CD14-positive monocyte (primary cell): Measurements from ENCODE around the gene SLC25A25. TPM values are rescaled to one million over a fixed set of nuclear protein-coding genes. Genes with fewer than 3 reads are reported as not detected.

Source experiments
- DNase-seq, 3 donors: peaks; one replicate each; pipeline ENCODE4 v3.0.0-alpha.2; 2011 to 2022
- H2AFZ ChIP-seq: 2 replicates; pipeline ENCODE4 v1.6.0; 2012; ENCODE audit warnings: mild to moderate bottlenecking, low read depth, low read length, inconsistent platforms; ENCODE audit not compliant: insufficient read depth, poor library complexity, severe bottlenecking
- H3K27ac ChIP-seq, 2 donors: 1 replicate in 1 of 2; 2 replicates in 1 of 2; pipeline ENCODE4 v1.5.1; 2012 to 2013; ENCODE audit warnings: low read length in 2 of 2, control low read depth in 1 of 2, inconsistent platforms in 1 of 2, low read depth in 1 of 2, mild to moderate bottlenecking in 1 of 2
- H3K27me3 ChIP-seq, 2 donors: one replicate each; pipeline versions ENCODE4 v1.6.0 to v1.6.1; 2011 to 2013; ENCODE audit warnings: low read length in 2 of 2; ENCODE audit not compliant: control insufficient read depth in 2 of 2, insufficient read depth in 2 of 2
- H3K36me3 ChIP-seq, 2 donors: replicated peaks in 1 of 2; 1 replicate in 1 of 2; 2 replicates in 1 of 2; pipeline versions ENCODE4 v1.5.1 to v1.6.1; 2012 to 2013; ENCODE audit warnings: low read length in 2 of 2, control low read depth in 1 of 2, inconsistent platforms in 1 of 2, mild to moderate bottlenecking in 1 of 2; ENCODE audit not compliant: insufficient read depth in 2 of 2, control insufficient read depth in 1 of 2
- H3K4me1 ChIP-seq, 2 donors: 1 replicate in 1 of 2; 2 replicates in 1 of 2; pipeline versions ENCODE4 v1.5.1 to v1.6.1; 2012 to 2013; ENCODE audit warnings: low read length in 2 of 2, control low read depth in 1 of 2, inconsistent platforms in 1 of 2, mild to moderate bottlenecking in 1 of 2, moderate library complexity in 1 of 2; ENCODE audit not compliant: insufficient read depth in 2 of 2, control insufficient read depth in 1 of 2
- H3K4me2 ChIP-seq: replicated peaks from 2 replicates; pipeline ENCODE3; 2012; ENCODE audit warnings: low read length, moderate library complexity, mild to moderate bottlenecking; ENCODE audit not compliant: poor library complexity, severe bottlenecking; ENCODE audit errors: extremely low read depth
- H3K4me3 ChIP-seq, 3 experiments: fragments of 200-600 bp in 1 of 3; sonication (generic) in 1 of 3; replicated peaks in 1 of 3; 1 replicate in 2 of 3; 2 replicates in 1 of 3; pipeline ENCODE4 v1.5.1; 2011 to 2013; ENCODE audit warnings: low read length in 3 of 3, mild to moderate bottlenecking in 3 of 3, control low read depth in 2 of 3, low read depth in 2 of 3, inconsistent platforms in 1 of 3, moderate library complexity in 1 of 3
- H3K79me2 ChIP-seq: 2 replicates; pipeline ENCODE4 v1.6.0; 2012; ENCODE audit warnings: mild to moderate bottlenecking, control low read depth, inconsistent platforms, low read length, moderate library complexity; ENCODE audit not compliant: insufficient read depth
- H3K9ac ChIP-seq: 2 replicates; pipeline ENCODE4 v1.6.0; 2017; ENCODE audit warnings: low read length, mild to moderate bottlenecking; ENCODE audit not compliant: insufficient read depth, poor library complexity, severe bottlenecking
- H3K9me3 ChIP-seq, 2 donors: replicated peaks in 1 of 2; 1 replicate in 1 of 2; 2 replicates in 1 of 2; pipeline versions ENCODE4 v1.5.1 to v1.6.1; 2012 to 2013; ENCODE audit warnings: low read length in 2 of 2, control low read depth in 1 of 2; ENCODE audit not compliant: control insufficient read depth in 1 of 2, insufficient read depth in 1 of 2
- H4K20me1 ChIP-seq: 2 replicates; pipeline ENCODE4 v1.6.0; 2012; ENCODE audit warnings: mild to moderate bottlenecking, low read length, control low read depth, moderate library complexity; ENCODE audit not compliant: insufficient read depth
- H3K27ac Mint-ChIP-seq, 7 donors: one replicate each; pipeline ENCODE4 v1.8.0; 2020; ENCODE audit warnings: mild to moderate bottlenecking in 7 of 7, mixed read lengths in 7 of 7, moderate library complexity in 6 of 7, inconsistent platforms in 2 of 7
- H3K27me3 Mint-ChIP-seq, 3 donors: one replicate each; pipeline ENCODE4 v1.8.0; 2021 to 2022; ENCODE audit warnings: low read depth in 3 of 3, mild to moderate bottlenecking in 3 of 3, mixed read lengths in 3 of 3, moderate library complexity in 3 of 3, inconsistent platforms in 1 of 3
- H3K36me3 Mint-ChIP-seq, 2 donors: one replicate each; pipeline ENCODE4 v1.8.0; 2020; ENCODE audit warnings: mixed read lengths in 2 of 2, inconsistent platforms in 1 of 2, mild to moderate bottlenecking in 1 of 2
- H3K4me1 Mint-ChIP-seq: one replicate; pipeline ENCODE4 v1.8.0; 2020; ENCODE audit warnings: mild to moderate bottlenecking, mixed read lengths
- H3K4me3 Mint-ChIP-seq, 2 donors: one replicate each; pipeline ENCODE4 v1.8.0; 2020; ENCODE audit warnings: mild to moderate bottlenecking in 2 of 2, mixed read lengths in 2 of 2, moderate library complexity in 1 of 2
- H3K9me3 Mint-ChIP-seq, 7 donors: one replicate each; pipeline ENCODE4 v1.8.0; 2020 to 2022; ENCODE audit warnings: mixed read lengths in 7 of 7, mild to moderate bottlenecking in 6 of 7, moderate library complexity in 6 of 7, inconsistent platforms in 2 of 7
- WGBS: methylation state at CpG from one replicate; pipeline ENCODE4 v1.1.5; 2013; ENCODE audit warnings: missing lambda C conversion rate; ENCODE audit not compliant: insufficient coverage; 5-methylcytosine and 5-hydroxymethylcytosine counted together
- intact Hi-C, 2 donors: fragments of 100-400 bp; cut with micrococcal nuclease; formaldehyde crosslinking; loops; one replicate each; pipeline versions ENCODE4 v1.15.0 to v1.15.1; 2023
- polyA plus RNA-seq, 3 donors: library from polyadenylated mRNA; depleted of rRNA in 1 of 3; unstranded in 2 of 3; stranded (reverse) in 1 of 3; fragments of 300-500 nt in 2 of 3; fragments of >200 nt in 1 of 3; fragmentation: Illumina TruSeq in 2 of 3; gene quantifications; 1 replicate in 2 of 3; 2 replicates in 1 of 3; pipeline ENCODE4 v1.2.3, GENCODE V29; 2012 to 2021
- TF ChIP-seq, protein P1 (sequence below): fragments of 200-600 bp; IDR thresholded peaks from one replicate; pipeline ENCODE4 v1.8.0; 2022; ENCODE audit warnings: antibody characterized with exemption, mild to moderate bottlenecking

The SLC25A25 gene
- polyA plus RNA-seq, 3 donors: 5.1 to 43.3 (median 6.3) TPM

DNA sequence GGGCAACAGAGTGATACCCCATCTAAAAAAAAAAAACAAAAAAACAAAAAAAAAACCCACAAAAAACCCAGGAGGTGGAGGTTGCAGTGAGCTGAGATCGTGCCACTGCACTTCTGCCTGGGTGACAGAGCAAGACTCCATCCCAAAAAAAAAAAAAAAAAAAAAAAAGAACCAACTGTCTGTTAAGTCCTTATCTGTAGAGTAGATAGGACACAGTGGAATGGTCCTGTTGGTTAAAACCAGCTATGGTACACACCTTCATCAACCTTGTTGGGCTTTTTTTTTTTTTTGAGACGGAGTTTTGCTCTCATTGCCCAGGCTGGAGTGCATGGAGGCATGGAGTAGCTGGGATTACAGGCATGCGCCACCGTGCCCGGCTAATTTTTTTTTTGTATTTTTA lies 12.2 kb downstream of the SLC25A25 start:
- H4K20me1 ChIP-seq: peaks cover 67% of the 10 kb centered on the region
- Mint-ChIP-seq H3K27me3 (peaks cover 0 to 2% (median 0%) of the 10 kb centered on the region in 3 donors), H3K36me3 (peaks cover 26 to 30% of the 10 kb centered on the region in 2 donors), H3K27ac (no peak overlapping the region), H3K4me3 (no peak overlapping the region), H3K4me1 (peaks cover 42% of the 10 kb centered on the region), H3K9me3 (no peaks in the 10 kb centered on the region)
- H3K4me2 ChIP-seq: no peak overlapping the region
- no CpG with 5 or more reads among the region's 5 CpGs for WGBS
- intact Hi-C loops: loop anchor here in 1 of 2 donors (10.0 kb wide), 1 partner anchor 135 kb away; no protein-coding TSS in a partner anchor
- H3K27ac ChIP-seq: no peak overlapping the region
- no peaks in the 10 kb centered on the region for H3K9me3 ChIP-seq
- H3K4me3 ChIP-seq: no peak overlapping the region
- peaks cover 88% of the 10 kb centered on the region for H3K79me2 ChIP-seq
- peaks cover 33 to 40% of the 10 kb centered on the region in 2 donors for H3K4me1 ChIP-seq
- no peak overlapping the region for H2AFZ ChIP-seq
- H3K9ac ChIP-seq: no peak overlapping the region
- peaks cover 3 to 6% of the 10 kb centered on the region in 2 donors for H3K36me3 ChIP-seq
- TF ChIP-seq, protein P1, sequence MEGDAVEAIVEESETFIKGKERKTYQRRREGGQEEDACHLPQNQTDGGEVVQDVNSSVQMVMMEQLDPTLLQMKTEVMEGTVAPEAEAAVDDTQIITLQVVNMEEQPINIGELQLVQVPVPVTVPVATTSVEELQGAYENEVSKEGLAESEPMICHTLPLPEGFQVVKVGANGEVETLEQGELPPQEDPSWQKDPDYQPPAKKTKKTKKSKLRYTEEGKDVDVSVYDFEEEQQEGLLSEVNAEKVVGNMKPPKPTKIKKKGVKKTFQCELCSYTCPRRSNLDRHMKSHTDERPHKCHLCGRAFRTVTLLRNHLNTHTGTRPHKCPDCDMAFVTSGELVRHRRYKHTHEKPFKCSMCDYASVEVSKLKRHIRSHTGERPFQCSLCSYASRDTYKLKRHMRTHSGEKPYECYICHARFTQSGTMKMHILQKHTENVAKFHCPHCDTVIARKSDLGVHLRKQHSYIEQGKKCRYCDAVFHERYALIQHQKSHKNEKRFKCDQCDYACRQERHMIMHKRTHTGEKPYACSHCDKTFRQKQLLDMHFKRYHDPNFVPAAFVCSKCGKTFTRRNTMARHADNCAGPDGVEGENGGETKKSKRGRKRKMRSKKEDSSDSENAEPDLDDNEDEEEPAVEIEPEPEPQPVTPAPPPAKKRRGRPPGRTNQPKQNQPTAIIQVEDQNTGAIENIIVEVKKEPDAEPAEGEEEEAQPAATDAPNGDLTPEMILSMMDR: no peak
- no peak for DNase-seq
- no peaks in the 10 kb centered on the region for H3K27me3 ChIP-seq

DNA sequence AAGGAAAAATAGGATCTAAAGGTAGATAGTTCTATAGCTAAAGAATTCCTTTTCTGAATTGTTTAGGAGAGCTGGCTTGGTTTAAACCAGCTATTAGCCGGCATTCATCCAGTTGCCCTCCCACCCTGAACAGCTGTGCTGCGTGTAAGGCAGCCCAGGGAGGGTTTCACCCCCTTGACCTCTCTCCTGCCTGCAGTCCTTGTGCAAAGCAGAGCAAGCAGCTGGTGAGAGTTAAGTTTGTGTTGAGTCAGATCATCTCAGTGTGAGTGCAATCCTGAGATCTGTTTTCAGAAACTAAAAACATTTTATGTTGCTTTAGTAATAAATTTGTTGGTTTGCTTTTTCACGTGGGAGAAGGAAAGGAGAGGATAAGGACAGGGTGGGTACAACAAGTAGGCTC lies 13.0 kb downstream of the SLC25A25 start:
- Histone ChIP-seq H3K36me3 (peaks cover 5 to 14% of the 10 kb centered on the region in 2 donors), H2AFZ (no peak overlapping the region), H3K9me3 (no peaks in the 10 kb centered on the region), H3K4me1 (peaks cover 33 to 40% of the 10 kb centered on the region in 2 donors), H3K4me3 (no peak overlapping the region), H4K20me1 (peaks cover 76% of the 10 kb centered on the region), H3K27me3 (no peaks in the 10 kb centered on the region), H3K79me2 (peaks cover 88% of the 10 kb centered on the region), H3K4me2 (no peak overlapping the region), H3K27ac (no peak overlapping the region), H3K9ac (no peak overlapping the region)
- H3K4me3 Mint-ChIP-seq: no peak overlapping the region
- H3K27ac Mint-ChIP-seq: peak overlapping the region in 2 of 7 donors; percentile 17 to 75
- intact Hi-C loops: loop anchor here in 1 of 2 donors (10.0 kb wide), 1 partner anchor 136 kb away; no protein-coding TSS in a partner anchor
- no peaks in the 10 kb centered on the region for H3K9me3 Mint-ChIP-seq
- H3K36me3 Mint-ChIP-seq: peaks cover 32 to 34% of the 10 kb centered on the region in 2 donors
- TF ChIP-seq, protein P1: no peak
- 80% methylated on average over 2 of the region's 3 CpGs for WGBS
- peaks cover 42% of the 10 kb centered on the region for H3K4me1 Mint-ChIP-seq
- peaks cover 0 to 2% (median 0%) of the 10 kb centered on the region in 3 donors for H3K27me3 Mint-ChIP-seq
- DNase-seq: no peak
